Measurements from ENCODE around the gene FGF8. TPM values are rescaled to one million over a fixed set of nuclear protein-coding genes. Genes with fewer than 3 reads are reported as not detected.

Gene FGF8
- total and polyA plus RNA-seq, 9 of the 15 experiments (the other 6 are each of a cell fraction or from before 2014, with no cell fraction given), result 0.13 to 0.82 (median 0.37) TPM; not detected in 5

DNA sequence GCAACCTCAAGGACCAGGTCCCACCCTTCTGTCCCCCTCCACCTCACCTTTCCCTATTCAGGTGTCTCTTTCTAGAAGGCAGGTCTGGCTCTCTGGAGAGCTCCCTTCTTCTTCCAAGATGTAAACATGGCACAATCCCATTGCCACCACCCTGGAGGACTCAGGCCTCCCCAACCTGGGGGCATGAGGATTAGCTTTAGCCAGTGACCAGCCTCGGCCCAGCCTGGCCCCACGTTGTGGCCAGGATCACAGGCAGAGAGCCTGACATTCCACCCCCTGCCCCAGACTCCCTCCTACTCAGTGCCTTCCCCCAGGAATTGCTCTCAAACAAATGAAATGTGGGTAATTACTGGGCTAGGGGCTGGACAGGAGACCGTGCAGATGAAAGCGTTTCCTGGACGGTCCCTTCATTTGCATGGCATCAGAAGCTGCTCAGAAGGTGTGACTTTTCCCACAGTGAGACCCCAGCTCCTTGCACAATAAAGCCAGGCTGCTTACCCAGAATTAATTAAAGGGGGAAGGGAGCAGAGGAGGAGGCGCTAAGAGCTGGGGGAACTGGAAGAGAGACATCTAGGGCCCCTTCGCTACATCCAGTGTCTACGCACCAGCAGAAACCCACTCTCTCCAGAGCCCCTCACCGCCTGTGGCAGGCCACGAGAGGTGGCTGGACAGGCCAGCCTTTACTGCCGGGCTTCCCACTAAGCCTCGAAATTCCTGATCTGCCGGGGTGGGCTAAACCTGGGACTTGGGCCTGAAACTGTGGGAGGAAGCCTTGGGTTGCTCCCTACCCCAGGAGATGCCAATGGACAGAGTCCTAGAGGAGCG is 7.7 kb downstream of the FGF8 start:
- peak overlapping the region in 1 of 2 experiments; percentile 21; a peak in 1 of 4 replicates for H3K9ac ChIP-seq (ENCODE audit: insufficient read depth in 1 of 2, low read depth in 2 of 2, low read length in 2 of 2)
- ATAC-seq (no peak), DNase-seq (ENCODE audit: extremely low read depth in 1 of 4, low spot score in 3 of 4) (no peak), FAIRE-seq (no peak)
- BruUV-seq (replicated peaks), result no TSS peak
- no peak overlapping the region for H3K27ac ChIP-seq (ENCODE audit: extremely low read depth, low read depth, low read length)
- no peaks in the 10 kb centered on the region for H3K9me1 ChIP-seq (ENCODE audit: control insufficient read depth, insufficient read depth, low read length)
- no peak for TF ChIP-seq ZNF12 (CRISPR knock-in tag; IDR thresholded peaks at IDR 0.05)
- TF ChIP-seq, protein P1, sequence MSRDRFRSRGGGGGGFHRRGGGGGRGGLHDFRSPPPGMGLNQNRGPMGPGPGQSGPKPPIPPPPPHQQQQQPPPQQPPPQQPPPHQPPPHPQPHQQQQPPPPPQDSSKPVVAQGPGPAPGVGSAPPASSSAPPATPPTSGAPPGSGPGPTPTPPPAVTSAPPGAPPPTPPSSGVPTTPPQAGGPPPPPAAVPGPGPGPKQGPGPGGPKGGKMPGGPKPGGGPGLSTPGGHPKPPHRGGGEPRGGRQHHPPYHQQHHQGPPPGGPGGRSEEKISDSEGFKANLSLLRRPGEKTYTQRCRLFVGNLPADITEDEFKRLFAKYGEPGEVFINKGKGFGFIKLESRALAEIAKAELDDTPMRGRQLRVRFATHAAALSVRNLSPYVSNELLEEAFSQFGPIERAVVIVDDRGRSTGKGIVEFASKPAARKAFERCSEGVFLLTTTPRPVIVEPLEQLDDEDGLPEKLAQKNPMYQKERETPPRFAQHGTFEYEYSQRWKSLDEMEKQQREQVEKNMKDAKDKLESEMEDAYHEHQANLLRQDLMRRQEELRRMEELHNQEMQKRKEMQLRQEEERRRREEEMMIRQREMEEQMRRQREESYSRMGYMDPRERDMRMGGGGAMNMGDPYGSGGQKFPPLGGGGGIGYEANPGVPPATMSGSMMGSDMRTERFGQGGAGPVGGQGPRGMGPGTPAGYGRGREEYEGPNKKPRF (IDR thresholded peaks at IDR 0.05; ENCODE audit: low read depth, low read length), result no peak
- TF ChIP-seq ZSCAN29 (IDR thresholded peaks at IDR 0.05), result no peak
- no peak for TF ChIP-seq PURB (CRISPR knock-in tag; IDR thresholded peaks at IDR 0.05; ENCODE audit: low read depth)
- no peak for TF ChIP-seq NFE2 (IDR thresholded peaks at IDR 0.05; ENCODE audit: low read depth)
- no peak for TF ChIP-seq LCOR (CRISPR knock-in tag; IDR thresholded peaks at IDR 0.05)
- TF ChIP-seq ZNF695 (CRISPR knock-in tag; IDR thresholded peaks at IDR 0.05), result no peak
- no peak for TF ChIP-seq HDAC6 (IDR thresholded peaks at IDR 0.05; ENCODE audit: low read depth, low read length)
- TF ChIP-seq, protein P2, sequence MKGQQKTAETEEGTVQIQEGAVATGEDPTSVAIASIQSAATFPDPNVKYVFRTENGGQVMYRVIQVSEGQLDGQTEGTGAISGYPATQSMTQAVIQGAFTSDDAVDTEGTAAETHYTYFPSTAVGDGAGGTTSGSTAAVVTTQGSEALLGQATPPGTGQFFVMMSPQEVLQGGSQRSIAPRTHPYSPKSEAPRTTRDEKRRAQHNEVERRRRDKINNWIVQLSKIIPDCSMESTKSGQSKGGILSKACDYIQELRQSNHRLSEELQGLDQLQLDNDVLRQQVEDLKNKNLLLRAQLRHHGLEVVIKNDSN (CRISPR knock-in tag; IDR thresholded peaks at IDR 0.05), result no peak
- no peak for TF ChIP-seq SMARCA4 (IDR thresholded peaks at IDR 0.05)
- no peak overlapping the region for H2AFZ ChIP-seq (ENCODE audit: low read depth, low read length)
- H4K20me1 ChIP-seq (replicated peaks; ENCODE audit: control insufficient read depth, insufficient read depth, low read length), result 0 out of 2 replicates have a peak, but pooled peaks cover 5% of the 10 kb centered on the region
- peaks cover 0 to 12% of the 10 kb centered on the region in 2 experiments; a peak in 2 of 5 replicates for H3K4me1 ChIP-seq (replicated peaks in 1 of 2; ENCODE audit: control insufficient read depth in 2 of 2, insufficient read depth in 2 of 2, low read length in 2 of 2)
- no peak overlapping the region for H3K4me3 ChIP-seq
- no peaks in the 10 kb centered on the region for H3K36me3 ChIP-seq (ENCODE audit: control insufficient read depth, insufficient read depth, low read length)
- H3K79me2 ChIP-seq (ENCODE audit: control insufficient read depth, insufficient read depth, low read length), result no peaks in the 10 kb centered on the region
- no peak overlapping the region for H3K4me2 ChIP-seq (ENCODE audit: insufficient read depth, low read length)
- in situ Hi-C loops (cut with MboI) (no loop called here), intact Hi-C loops (cut with micrococcal nuclease) (no loop called here)
- no peaks in the 10 kb centered on the region for H3K9me3 ChIP-seq (replicated peaks; ENCODE audit: control insufficient read depth, insufficient read depth, low read depth, low read length)
- peaks cover 24 to 62% of the 10 kb centered on the region in 2 experiments for H3K27me3 ChIP-seq (ENCODE audit: control insufficient read depth in 2 of 2, insufficient read depth in 2 of 2, low read length in 2 of 2)
- ChIA-PET POLR2A (interaction anchor here (0.6 to 1.6 kb wide), 4 partner anchors 10 to 664 kb away, joined by 3 to 6 read pairs (median 4); partner anchors contain the start of genes CUEDC2 and NPM3), CTCF (ENCODE audit: low intra/inter-chr PET ratio) (no interaction called here)
- 17% methylated on average over 10 of the region's 14 CpGs for WGBS (ENCODE audit: insufficient coverage, low coverage, missing lambda C conversion rate)

All from K562 (cell line).